CD4-positive, CD25-positive, alpha-beta regulatory T cell (primary cell): Measurements from ENCODE around the gene SLC41A1. TPM values are rescaled to one million over a fixed set of nuclear protein-coding genes. Genes with fewer than 3 reads are reported as not detected.

Experiments
- ATAC-seq, 2 donors: fragments of 150-1000 bp; cut with Tn5 transposase; one replicate each; pipeline ENCODE4 v1.10.0; 2021; ENCODE audit warnings: low read depth in 2 of 2, moderate number of reproducible peaks in 2 of 2, moderate library complexity in 1 of 2
- DNase-seq, 3 donors: peaks; one replicate each; pipeline versions ENCODE4 v3.0.0 to v3.0.0-alpha.2; 2012 to 2022; ENCODE audit warnings: mixed read lengths in 1 of 3
- H3K27ac ChIP-seq: one replicate; pipeline ENCODE4 v1.7.0; 2013; ENCODE audit warnings: mild to moderate bottlenecking, low read length; ENCODE audit not compliant: insufficient read depth, poor library complexity, severe bottlenecking
- H3K27me3 ChIP-seq: one replicate; pipeline ENCODE4 v1.7.0; 2013; ENCODE audit warnings: low read length; ENCODE audit not compliant: control insufficient read depth, insufficient read depth
- H3K36me3 ChIP-seq: one replicate; pipeline ENCODE4 v1.7.0; 2013; ENCODE audit warnings: mild to moderate bottlenecking, low read length, moderate library complexity; ENCODE audit not compliant: control insufficient read depth, insufficient read depth
- H3K4me1 ChIP-seq: 2 replicates; pipeline ENCODE4 v1.7.0; 2013; ENCODE audit warnings: mild to moderate bottlenecking, low read length; ENCODE audit not compliant: insufficient read depth, control insufficient read depth, poor library complexity, severe bottlenecking
- H3K4me3 ChIP-seq: one replicate; pipeline ENCODE4 v1.7.0; 2013; ENCODE audit warnings: low read depth, mild to moderate bottlenecking, low read length, moderate library complexity
- H3K9me3 ChIP-seq, 2 experiments: 1 replicate in 1 of 2; 2 replicates in 1 of 2; pipeline ENCODE4 v1.7.0; 2013; ENCODE audit warnings: low read length in 2 of 2, mild to moderate bottlenecking in 1 of 2, moderate library complexity in 1 of 2; ENCODE audit not compliant: control insufficient read depth in 2 of 2
- H3K27ac Mint-ChIP-seq, 3 donors: one replicate each; pipeline ENCODE4 v1.8.0; 2020 to 2022; ENCODE audit warnings: mild to moderate bottlenecking in 3 of 3, mixed read lengths in 3 of 3, moderate library complexity in 2 of 3
- H3K27me3 Mint-ChIP-seq: one replicate; pipeline ENCODE4 v1.8.0; 2022; ENCODE audit warnings: mild to moderate bottlenecking, mixed read lengths
- H3K36me3 Mint-ChIP-seq: one replicate; pipeline ENCODE4 v1.8.0; 2020; ENCODE audit warnings: mixed read lengths
- H3K4me1 Mint-ChIP-seq, 4 donors: one replicate each; pipeline ENCODE4 v1.8.0; 2020 to 2022; ENCODE audit warnings: mixed read lengths in 4 of 4, mild to moderate bottlenecking in 1 of 4
- H3K4me3 Mint-ChIP-seq, 4 donors: one replicate each; pipeline ENCODE4 v1.8.0; 2020 to 2022; ENCODE audit warnings: mild to moderate bottlenecking in 4 of 4, mixed read lengths in 4 of 4, moderate library complexity in 3 of 4
- H3K9me3 Mint-ChIP-seq, 7 donors: one replicate each; pipeline ENCODE4 v1.8.0; 2020 to 2022; ENCODE audit warnings: mixed read lengths in 7 of 7, mild to moderate bottlenecking in 3 of 7, moderate library complexity in 2 of 7
- polyA plus RNA-seq, 4 donors: library from polyadenylated mRNA; unstranded; fragments of 300-500 nt; fragmentation: Illumina TruSeq; gene quantifications; one replicate each; pipeline ENCODE4 v1.2.3, GENCODE V29; 2021
- total RNA-seq: library from RNA; stranded (reverse); gene quantifications from one replicate; pipeline ENCODE4 v1.2.3, GENCODE V29; 2022

Gene SLC41A1
- total and polyA plus RNA-seq, 5 donors from 2014 or later, result 10.8 to 33.2 (median 13.4) TPM

DNA sequence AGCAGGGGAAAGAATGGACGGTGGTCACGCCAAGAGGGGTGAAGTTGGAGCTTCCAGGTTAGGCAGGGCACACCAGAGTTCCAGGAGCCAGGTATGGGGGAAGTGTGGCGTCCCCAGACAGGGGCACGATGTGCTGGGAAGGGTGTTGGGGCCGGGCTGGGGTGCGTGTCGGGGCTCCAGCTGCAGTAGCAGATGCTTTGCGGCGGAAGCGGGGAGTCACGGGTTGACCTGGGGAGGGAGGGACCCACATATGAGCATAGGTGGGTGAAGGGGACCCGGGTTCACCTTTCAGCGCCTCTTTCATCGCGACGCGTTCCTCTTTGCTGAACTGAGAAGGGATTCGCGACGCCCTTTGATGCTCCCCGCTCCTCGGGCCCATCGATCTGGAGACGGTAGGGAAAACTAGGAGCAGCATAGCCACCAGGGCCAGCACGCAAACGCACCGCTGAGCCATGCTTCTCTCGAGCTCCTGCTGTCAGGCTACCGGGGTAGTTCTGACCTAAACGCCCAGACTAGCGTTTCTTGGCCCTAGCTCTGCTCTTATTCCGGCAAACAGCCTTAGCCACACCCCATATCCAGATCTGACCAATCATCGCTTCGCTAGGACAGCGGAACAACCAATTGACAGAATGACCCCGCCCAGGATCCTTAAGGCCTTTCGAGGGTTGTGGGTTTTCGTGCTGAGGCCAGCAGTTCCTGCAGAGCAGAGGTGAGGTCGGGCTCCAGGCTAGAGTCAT lies 36.8 kb upstream of the SLC41A1 start, which contains the start of gene PM20D1:
Gene PM20D1, minus strand, starts transcription at position 514 of the 737 bp plus-strand sequence. Its CDS starts 60 bp downstream, at position 454.
- no peaks in the 10 kb centered on the region for H3K36me3 ChIP-seq
- H3K27me3 ChIP-seq, result no peaks in the 10 kb centered on the region
- peak; percentile 96 to 97 for ATAC-seq
- peak within 1 kb of the TSS; percentile 95 to 99 (median 98) for H3K27ac Mint-ChIP-seq
- H3K27ac ChIP-seq, result peak within 1 kb of the TSS; percentile 68
- no peaks in the 10 kb centered on the region for H3K27me3 Mint-ChIP-seq
- peaks cover 0 to 23% (median 10%) of the 10 kb centered on the region in 4 donors for H3K4me1 Mint-ChIP-seq
- peak in 2 of 3 donors; percentile 80 to 84 for DNase-seq
- H3K9me3 Mint-ChIP-seq, result peaks cover 0 to 3% (median 0%) of the 10 kb centered on the region in 7 donors
- H3K9me3 ChIP-seq, result no peaks in the 10 kb centered on the region
- H3K4me3 Mint-ChIP-seq, result peak within 1 kb of the TSS; percentile 84 to 96 (median 92)
- peaks cover 6% of the 10 kb centered on the region for H3K36me3 Mint-ChIP-seq
- peak within 1 kb of the TSS; percentile 79 for H3K4me3 ChIP-seq
- peaks cover 10% of the 10 kb centered on the region for H3K4me1 ChIP-seq

- Mint-ChIP-seq H3K4me3 (no peak overlapping the region), H3K4me1 (peaks cover 0 to 6% (median 1%) of the 10 kb centered on the region in 4 donors), H3K27ac (peak overlapping the region; percentile 32 to 55 (median 34)), H3K27me3 (no peaks in the 10 kb centered on the region), H3K9me3 (no peaks in the 10 kb centered on the region), H3K36me3 (peaks cover 52% of the 10 kb centered on the region)
- Histone ChIP-seq H3K4me3 (no peak overlapping the region), H3K9me3 (no peaks in the 10 kb centered on the region), H3K27me3 (no peaks in the 10 kb centered on the region), H3K4me1 (no peaks in the 10 kb centered on the region), H3K36me3 (peaks cover 4% of the 10 kb centered on the region), H3K27ac (no peak overlapping the region)
- no peak for DNase-seq
- ATAC-seq, result no peak
These were observed 30.2 kb upstream of the SLC41A1 start for GRCh38 chr1:205843036-205843859.

GRCh38 chr1:205842229-205842628 lies 29.2 kb upstream of the SLC41A1 start:
- Mint-ChIP-seq H3K9me3 (no peaks in the 10 kb centered on the region), H3K4me1 (no peaks in the 10 kb centered on the region), H3K27ac (no peak overlapping the region), H3K27me3 (no peaks in the 10 kb centered on the region), H3K4me3 (no peak overlapping the region), H3K36me3 (peaks cover 56% of the 10 kb centered on the region)
- no peak for DNase-seq
- no peak for ATAC-seq
- H3K4me3 ChIP-seq, result no peak overlapping the region
- H3K27ac ChIP-seq, result no peak overlapping the region
- H3K9me3 ChIP-seq, result no peaks in the 10 kb centered on the region
- peaks cover 4% of the 10 kb centered on the region for H3K36me3 ChIP-seq
- no peaks in the 10 kb centered on the region for H3K27me3 ChIP-seq
- no peaks in the 10 kb centered on the region for H3K4me1 ChIP-seq

DNA sequence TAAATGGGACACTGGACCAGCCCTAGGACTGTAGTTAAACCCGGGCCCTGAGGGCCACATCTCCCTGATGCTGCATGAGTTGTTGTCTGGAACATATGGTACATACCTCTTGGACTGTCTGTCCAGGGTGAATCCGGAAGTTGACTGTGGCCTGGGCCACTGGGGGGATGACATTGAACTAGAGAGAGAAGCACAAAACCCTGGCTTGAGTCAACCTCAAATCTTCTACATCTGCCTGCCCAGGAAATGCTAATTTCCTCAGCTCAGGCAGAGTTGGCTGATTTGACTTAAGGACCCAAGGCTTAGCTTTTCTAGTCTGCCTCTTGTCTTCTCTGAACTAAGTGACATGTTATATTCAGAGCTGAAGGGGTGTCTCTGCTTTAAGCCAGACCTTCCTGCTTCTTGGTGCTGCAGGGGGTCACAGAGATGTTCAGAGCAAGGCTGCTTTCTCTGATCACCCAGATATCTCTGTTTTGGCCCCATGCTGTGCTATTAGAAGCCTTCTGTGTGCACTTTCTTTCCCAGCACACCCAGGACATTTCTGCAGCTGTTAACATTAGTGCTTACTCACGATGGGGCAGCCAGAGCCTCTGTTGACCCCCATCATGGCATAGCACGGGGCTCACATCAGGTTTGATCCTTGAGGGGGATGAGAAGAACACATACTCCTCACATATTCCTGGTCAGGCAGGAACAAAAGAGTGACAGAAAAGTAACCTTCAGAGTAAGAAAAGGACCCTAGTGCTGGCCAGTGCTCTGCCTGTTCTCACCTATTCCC lies 27.3 kb upstream of the SLC41A1 start:
- Histone ChIP-seq H3K27ac (no peak overlapping the region), H3K4me1 (no peaks in the 10 kb centered on the region), H3K4me3 (no peak overlapping the region), H3K27me3 (no peaks in the 10 kb centered on the region), H3K36me3 (peaks cover 4% of the 10 kb centered on the region), H3K9me3 (no peaks in the 10 kb centered on the region)
- no peaks in the 10 kb centered on the region for H3K9me3 Mint-ChIP-seq
- H3K4me1 Mint-ChIP-seq, result no peaks in the 10 kb centered on the region
- no peak overlapping the region for H3K4me3 Mint-ChIP-seq
- no peaks in the 10 kb centered on the region for H3K27me3 Mint-ChIP-seq
- H3K36me3 Mint-ChIP-seq, result peaks cover 63% of the 10 kb centered on the region
- peak overlapping the region in 1 of 3 donors; percentile 11 for H3K27ac Mint-ChIP-seq
- ATAC-seq (no peak), DNase-seq (peak in 1 of 3 donors; percentile 10)

DNA sequence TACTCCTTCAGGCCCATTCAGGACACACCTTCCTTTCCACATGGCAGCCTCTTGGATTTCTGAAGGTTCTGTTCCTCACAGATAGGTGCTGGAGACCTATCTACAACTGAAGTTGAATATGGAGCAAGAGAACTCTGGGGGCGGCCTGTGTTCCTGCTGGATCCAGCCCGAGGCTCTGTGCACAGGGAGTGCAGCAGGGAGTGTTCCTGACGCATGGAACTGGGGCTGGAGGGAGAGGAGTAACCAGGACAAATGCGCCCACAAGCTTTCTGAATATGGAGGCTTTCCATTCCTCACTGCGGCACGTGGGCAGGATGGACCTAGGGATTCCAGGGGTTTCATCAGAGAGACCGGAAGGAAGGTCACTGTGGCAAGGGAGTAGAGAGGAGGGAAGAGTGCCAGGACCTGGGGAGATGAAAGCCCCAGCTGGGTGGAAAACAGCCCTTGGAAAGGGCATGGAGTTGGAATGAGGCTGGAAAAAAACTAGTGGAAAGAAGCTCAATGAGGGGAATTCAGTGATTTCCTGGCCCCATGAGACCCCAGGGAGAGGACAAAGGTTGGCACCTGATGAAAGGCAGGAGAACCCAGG lies 24.5 kb upstream of the SLC41A1 start:
- Mint-ChIP-seq H3K27ac (no peak overlapping the region), H3K9me3 (no peaks in the 10 kb centered on the region), H3K4me3 (no peak overlapping the region), H3K4me1 (no peaks in the 10 kb centered on the region), H3K36me3 (peaks cover 47% of the 10 kb centered on the region), H3K27me3 (no peaks in the 10 kb centered on the region)
- H3K4me1 ChIP-seq, result no peaks in the 10 kb centered on the region
- H3K4me3 ChIP-seq, result no peak overlapping the region
- peaks cover 4% of the 10 kb centered on the region for H3K36me3 ChIP-seq
- DNase-seq (no peak), ATAC-seq (no peak)
- no peaks in the 10 kb centered on the region for H3K27me3 ChIP-seq
- no peak overlapping the region for H3K27ac ChIP-seq
- no peaks in the 10 kb centered on the region for H3K9me3 ChIP-seq

DNA sequence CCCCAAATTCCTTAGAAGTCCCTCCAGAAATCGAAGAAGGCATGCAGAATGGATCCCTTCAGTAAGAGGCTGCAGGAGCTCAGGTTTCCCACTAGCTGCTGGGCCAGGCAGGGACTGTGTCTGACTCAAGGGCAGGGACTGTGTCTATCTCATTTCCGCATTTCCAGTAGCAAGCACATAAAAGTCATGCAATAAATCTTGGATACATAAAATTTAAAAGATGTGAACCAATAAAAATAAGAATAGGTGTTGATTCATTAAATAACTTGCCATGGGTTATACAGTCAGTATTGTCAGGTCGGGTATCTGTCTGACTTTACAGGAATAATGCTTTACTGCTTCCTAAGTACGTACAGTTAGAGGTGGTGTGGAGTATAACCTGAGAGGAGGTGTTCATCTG lies 21.8 kb upstream of the SLC41A1 start:
- H3K36me3 Mint-ChIP-seq, result peaks cover 46% of the 10 kb centered on the region
- no peak for ATAC-seq
- no peaks in the 10 kb centered on the region for H3K4me1 ChIP-seq
- no peak overlapping the region for H3K4me3 ChIP-seq
- no peak overlapping the region for H3K27ac Mint-ChIP-seq
- H3K27ac ChIP-seq, result no peak overlapping the region
- H3K9me3 Mint-ChIP-seq, result peaks cover 0 to 2% (median 0%) of the 10 kb centered on the region in 7 donors
- H3K9me3 ChIP-seq, result no peaks in the 10 kb centered on the region
- no peaks in the 10 kb centered on the region for H3K36me3 ChIP-seq
- peaks cover 0 to 3% (median 0%) of the 10 kb centered on the region in 4 donors for H3K4me1 Mint-ChIP-seq
- no peaks in the 10 kb centered on the region for H3K27me3 ChIP-seq
- no peak for DNase-seq
- no peaks in the 10 kb centered on the region for H3K27me3 Mint-ChIP-seq
- no peak overlapping the region for H3K4me3 Mint-ChIP-seq

GRCh38 chr1:205832326-205832751 lies 19.3 kb upstream of the SLC41A1 start:
- Mint-ChIP-seq H3K27me3 (no peaks in the 10 kb centered on the region), H3K27ac (no peak overlapping the region), H3K36me3 (peaks cover 49% of the 10 kb centered on the region), H3K4me1 (peaks cover 0 to 5% (median 3%) of the 10 kb centered on the region in 4 donors), H3K4me3 (no peak overlapping the region), H3K9me3 (peaks cover 0 to 2% (median 0%) of the 10 kb centered on the region in 7 donors)
- Histone ChIP-seq H3K27me3 (no peaks in the 10 kb centered on the region), H3K36me3 (no peaks in the 10 kb centered on the region), H3K27ac (no peak overlapping the region), H3K9me3 (no peaks in the 10 kb centered on the region), H3K4me1 (no peaks in the 10 kb centered on the region), H3K4me3 (no peak overlapping the region)
- DNase-seq (no peak), ATAC-seq (no peak)
